Cardiac fibroblast (primary cell): ENCODE results near the gene PPIL4.

Source experiments
- DNase-seq, 2 donors: peaks; one replicate each; pipeline versions ENCODE4 v3.0.0 to v3.0.0-alpha.2; 2010; ENCODE audit warnings: low read depth in 2 of 2
- H3K4me3 ChIP-seq, 2 donors: replicated peaks in 1 of 2; 1 replicate in 1 of 2; 2 replicates in 1 of 2; pipeline ENCODE4 v1.5.1; 2011; ENCODE audit warnings: low read depth in 2 of 2, low read length in 2 of 2, mild to moderate bottlenecking in 2 of 2, moderate library complexity in 1 of 2
- CTCF ChIP-seq: IDR thresholded peaks from one replicate; pipeline ENCODE4 v1.5.1; 2011; ENCODE audit warnings: low read depth, mild to moderate bottlenecking, low read length, inconsistent platforms

Gene PPIL4

GRCh38 chr6:149476789-149477455 lies 68.9 kb downstream of the PPIL4 start:
- no peak overlapping the region for H3K4me3 ChIP-seq
- TF ChIP-seq CTCF = no peak

GRCh38 chr6:149474108-149474935 lies 71.5 kb downstream of the PPIL4 start:
- DNase-seq = no peak
- TF ChIP-seq CTCF = no peak
- no peak overlapping the region for H3K4me3 ChIP-seq

More at GRCh38 chr6:149476789-149477455, 68.9 kb downstream of the PPIL4 start:
- DNase-seq = no peak

GRCh38 chr6:149473080-149474052 lies 72.5 kb downstream of the PPIL4 start:
- no peak overlapping the region for H3K4me3 ChIP-seq
- no peak for DNase-seq

GRCh38 chr6:149472241-149472640 lies 73.6 kb downstream of the PPIL4 start:
- H3K4me3 ChIP-seq = no peak overlapping the region
- no peak for DNase-seq
- TF ChIP-seq CTCF = no peak

More at GRCh38 chr6:149473080-149474052, 72.5 kb downstream of the PPIL4 start:
- TF ChIP-seq CTCF = no peak

GRCh38 chr6:149471801-149472200 lies 74.0 kb downstream of the PPIL4 start:
- H3K4me3 ChIP-seq = no peak overlapping the region
- no peak for TF ChIP-seq CTCF
- no peak for DNase-seq

- TF ChIP-seq CTCF = no peak
- DNase-seq = no peak
- H3K4me3 ChIP-seq = no peak overlapping the region
Measured at GRCh38 chr6:149470948-149471347, 74.9 kb downstream of the PPIL4 start.
